Glutamatergic neuron (in vitro differentiated cells): Measurements from ENCODE around the gene TMEM81. TPM values are rescaled to one million over a fixed set of nuclear protein-coding genes. Genes with fewer than 3 reads are reported as not detected.

Experiments used
- DNase-seq: peaks from one replicate; pipeline ENCODE4 v3.0.0; 2022
- H3K27ac Mint-ChIP-seq: one replicate; pipeline ENCODE4 v1.8.0; 2020; ENCODE audit warnings: mild to moderate bottlenecking, mixed read lengths, inconsistent platforms; ENCODE audit not compliant: unreplicated experiment
- H3K27me3 Mint-ChIP-seq: one replicate; pipeline ENCODE4 v1.8.0; 2020; ENCODE audit warnings: mild to moderate bottlenecking, moderate library complexity, mixed read lengths, inconsistent platforms; ENCODE audit not compliant: unreplicated experiment
- H3K36me3 Mint-ChIP-seq: one replicate; pipeline ENCODE4 v1.8.0; 2020; ENCODE audit warnings: mild to moderate bottlenecking, mixed read lengths, inconsistent platforms; ENCODE audit not compliant: unreplicated experiment
- H3K4me1 Mint-ChIP-seq: one replicate; pipeline ENCODE4 v1.8.0; 2020; ENCODE audit warnings: mild to moderate bottlenecking, low read depth, mixed read lengths, inconsistent platforms; ENCODE audit not compliant: unreplicated experiment
- H3K4me3 Mint-ChIP-seq: one replicate; pipeline ENCODE4 v1.8.0; 2020; ENCODE audit warnings: mild to moderate bottlenecking, mixed read lengths, inconsistent platforms; ENCODE audit not compliant: unreplicated experiment
- H3K9me3 Mint-ChIP-seq: one replicate; pipeline ENCODE4 v1.8.0; 2020; ENCODE audit warnings: mild to moderate bottlenecking, moderate library complexity, mixed read lengths, inconsistent platforms; ENCODE audit not compliant: unreplicated experiment
- CTCF ChIP-seq: fragments of 200-600 bp; sonication (generic); IDR thresholded peaks from one replicate; pipeline ENCODE4 v1.5.0; 2021; ENCODE audit not compliant: partially characterized antibody, unreplicated experiment
- total RNA-seq: library from RNA; stranded (reverse); fragmentation: NEBNext Ultra II Directional; extraction: Animal tissue kit (Norgen Biotek cat#: 25700); gene quantifications from one replicate; pipeline ENCODE4 v1.2.1, GENCODE V29; 2021; ENCODE audit not compliant: unreplicated experiment

TMEM81 gene
- total RNA-seq, 1 donor from 2014 or later = 9.3 TPM

- Mint-ChIP-seq H3K27me3 (no peaks in the 10 kb centered on the region), H3K36me3 (peaks cover 10% of the 10 kb centered on the region)
- DNase-seq = no peak
Measured at GRCh38 chr1:205111354-205111753, 27.1 kb upstream of the TMEM81 start.

GRCh38 chr1:205109711-205110110 is 25.5 kb upstream of the TMEM81 start:
- Mint-ChIP-seq H3K27ac (no peak overlapping the region), H3K36me3 (peaks cover 10% of the 10 kb centered on the region), H3K27me3 (no peaks in the 10 kb centered on the region), H3K9me3 (no peaks in the 10 kb centered on the region), H3K4me3 (no peak overlapping the region), H3K4me1 (no peaks in the 10 kb centered on the region)
- TF ChIP-seq CTCF = no peak
- DNase-seq = no peak

More at GRCh38 chr1:205111354-205111753, 27.1 kb upstream of the TMEM81 start:
- no peak overlapping the region for H3K27ac Mint-ChIP-seq
- no peaks in the 10 kb centered on the region for H3K9me3 Mint-ChIP-seq
- no peaks in the 10 kb centered on the region for H3K4me1 Mint-ChIP-seq
- H3K4me3 Mint-ChIP-seq = no peak overlapping the region
- no peak for TF ChIP-seq CTCF

- Mint-ChIP-seq H3K36me3 (peaks cover 10% of the 10 kb centered on the region), H3K27me3 (no peaks in the 10 kb centered on the region), H3K4me1 (no peaks in the 10 kb centered on the region), H3K27ac (no peak overlapping the region), H3K4me3 (no peak overlapping the region), H3K9me3 (no peaks in the 10 kb centered on the region)
- no peak for DNase-seq
- no peak for TF ChIP-seq CTCF
Measured at GRCh38 chr1:205109269-205109668, 25.0 kb upstream of the TMEM81 start.

GRCh38 chr1:205108464-205108863 is 24.2 kb upstream of the TMEM81 start:
- Mint-ChIP-seq H3K9me3 (no peaks in the 10 kb centered on the region), H3K36me3 (peaks cover 10% of the 10 kb centered on the region), H3K27me3 (no peaks in the 10 kb centered on the region), H3K27ac (no peak overlapping the region), H3K4me1 (no peaks in the 10 kb centered on the region), H3K4me3 (no peak overlapping the region)
- DNase-seq = no peak
- no peak for TF ChIP-seq CTCF

GRCh38 chr1:205107327-205107726 is 23.1 kb upstream of the TMEM81 start:
- no peak for DNase-seq
- no peak for TF ChIP-seq CTCF
- H3K9me3 Mint-ChIP-seq = no peaks in the 10 kb centered on the region
- no peaks in the 10 kb centered on the region for H3K27me3 Mint-ChIP-seq
- no peaks in the 10 kb centered on the region for H3K4me1 Mint-ChIP-seq
- H3K4me3 Mint-ChIP-seq = no peak overlapping the region
- no peak overlapping the region for H3K27ac Mint-ChIP-seq
- peaks cover 10% of the 10 kb centered on the region for H3K36me3 Mint-ChIP-seq
